CD4-positive, CD25-positive, alpha-beta regulatory T cell (primary cell): ENCODE data around the gene DDX10. TPM values are rescaled to one million over a fixed set of nuclear protein-coding genes. Genes with fewer than 3 reads are reported as not detected.
A peak's percentile ranks its signal among the peaks of the same experiment; 100 is the strongest.

Experiments
- ATAC-seq, 2 donors: fragments of 150-1000 bp; cut with Tn5 transposase; one replicate each; pipeline ENCODE4 v1.10.0; 2021; ENCODE audit warnings: low read depth in 2 of 2, moderate number of reproducible peaks in 2 of 2, moderate library complexity in 1 of 2
- DNase-seq, 3 donors: peaks; one replicate each; pipeline versions ENCODE4 v3.0.0 to v3.0.0-alpha.2; 2012 to 2022; ENCODE audit warnings: mixed read lengths in 1 of 3
- H3K27ac ChIP-seq: one replicate; pipeline ENCODE4 v1.7.0; 2013; ENCODE audit warnings: mild to moderate bottlenecking, low read length; ENCODE audit not compliant: insufficient read depth, poor library complexity, severe bottlenecking
- H3K27me3 ChIP-seq: one replicate; pipeline ENCODE4 v1.7.0; 2013; ENCODE audit warnings: low read length; ENCODE audit not compliant: control insufficient read depth, insufficient read depth
- H3K36me3 ChIP-seq: one replicate; pipeline ENCODE4 v1.7.0; 2013; ENCODE audit warnings: mild to moderate bottlenecking, low read length, moderate library complexity; ENCODE audit not compliant: control insufficient read depth, insufficient read depth
- H3K4me1 ChIP-seq: 2 replicates; pipeline ENCODE4 v1.7.0; 2013; ENCODE audit warnings: mild to moderate bottlenecking, low read length; ENCODE audit not compliant: insufficient read depth, control insufficient read depth, poor library complexity, severe bottlenecking
- H3K4me3 ChIP-seq: one replicate; pipeline ENCODE4 v1.7.0; 2013; ENCODE audit warnings: low read depth, mild to moderate bottlenecking, low read length, moderate library complexity
- H3K9me3 ChIP-seq, 2 experiments: 1 replicate in 1 of 2; 2 replicates in 1 of 2; pipeline ENCODE4 v1.7.0; 2013; ENCODE audit warnings: low read length in 2 of 2, mild to moderate bottlenecking in 1 of 2, moderate library complexity in 1 of 2; ENCODE audit not compliant: control insufficient read depth in 2 of 2
- H3K27ac Mint-ChIP-seq, 3 donors: one replicate each; pipeline ENCODE4 v1.8.0; 2020 to 2022; ENCODE audit warnings: mild to moderate bottlenecking in 3 of 3, mixed read lengths in 3 of 3, moderate library complexity in 2 of 3
- H3K27me3 Mint-ChIP-seq: one replicate; pipeline ENCODE4 v1.8.0; 2022; ENCODE audit warnings: mild to moderate bottlenecking, mixed read lengths
- H3K36me3 Mint-ChIP-seq: one replicate; pipeline ENCODE4 v1.8.0; 2020; ENCODE audit warnings: mixed read lengths
- H3K4me1 Mint-ChIP-seq, 4 donors: one replicate each; pipeline ENCODE4 v1.8.0; 2020 to 2022; ENCODE audit warnings: mixed read lengths in 4 of 4, mild to moderate bottlenecking in 1 of 4
- H3K4me3 Mint-ChIP-seq, 4 donors: one replicate each; pipeline ENCODE4 v1.8.0; 2020 to 2022; ENCODE audit warnings: mild to moderate bottlenecking in 4 of 4, mixed read lengths in 4 of 4, moderate library complexity in 3 of 4
- H3K9me3 Mint-ChIP-seq, 7 donors: one replicate each; pipeline ENCODE4 v1.8.0; 2020 to 2022; ENCODE audit warnings: mixed read lengths in 7 of 7, mild to moderate bottlenecking in 3 of 7, moderate library complexity in 2 of 7
- polyA plus RNA-seq, 4 donors: library from polyadenylated mRNA; unstranded; fragments of 300-500 nt; fragmentation: Illumina TruSeq; gene quantifications; one replicate each; pipeline ENCODE4 v1.2.3, GENCODE V29; 2021
- total RNA-seq: library from RNA; stranded (reverse); gene quantifications from one replicate; pipeline ENCODE4 v1.2.3, GENCODE V29; 2022

Gene DDX10
- total and polyA plus RNA-seq, 5 donors from 2014 or later, result 10.5 to 23.3 (median 14.0) TPM

- peaks cover 16% of the 10 kb centered on the region for H3K36me3 Mint-ChIP-seq
- H3K4me1 ChIP-seq, result no peaks in the 10 kb centered on the region
- H3K4me1 Mint-ChIP-seq, result peaks cover 0 to 6% (median under 1%) of the 10 kb centered on the region in 4 donors
- no peaks in the 10 kb centered on the region for H3K9me3 ChIP-seq
- H3K27me3 ChIP-seq, result no peaks in the 10 kb centered on the region
- DNase-seq (no peak), ATAC-seq (no peak)
- no peaks in the 10 kb centered on the region for H3K36me3 ChIP-seq
- H3K27ac Mint-ChIP-seq, result peak overlapping the region in 1 of 3 donors; percentile 4
- H3K27ac ChIP-seq, result no peak overlapping the region
- H3K4me3 ChIP-seq, result no peak overlapping the region
- H3K4me3 Mint-ChIP-seq, result no peak overlapping the region
- no peaks in the 10 kb centered on the region for H3K27me3 Mint-ChIP-seq
- H3K9me3 Mint-ChIP-seq, result peaks cover 0 to 4% (median 0%) of the 10 kb centered on the region in 7 donors
These were observed 269.4 kb downstream of the DDX10 start for GRCh38 chr11:108934289-108934688.

- H3K4me3 ChIP-seq, result no peak overlapping the region
- no peak overlapping the region for H3K27ac ChIP-seq
- Mint-ChIP-seq H3K27ac (peak overlapping the region in 1 of 3 donors; percentile 4), H3K4me3 (no peak overlapping the region), H3K9me3 (peaks cover 0 to 4% (median 0%) of the 10 kb centered on the region in 7 donors), H3K27me3 (no peaks in the 10 kb centered on the region), H3K4me1 (peaks cover 0 to 6% (median under 1%) of the 10 kb centered on the region in 4 donors), H3K36me3 (peaks cover 19% of the 10 kb centered on the region)
- H3K4me1 ChIP-seq, result no peaks in the 10 kb centered on the region
- DNase-seq (no peak), ATAC-seq (no peak)
- no peaks in the 10 kb centered on the region for H3K9me3 ChIP-seq
- no peaks in the 10 kb centered on the region for H3K27me3 ChIP-seq
- peaks cover under 1% of the 10 kb centered on the region for H3K36me3 ChIP-seq
These were observed 269.8 kb downstream of the DDX10 start for GRCh38 chr11:108934696-108935095.

- ATAC-seq, result no peak
- Mint-ChIP-seq H3K4me1 (peaks cover 0 to 3% (median 1%) of the 10 kb centered on the region in 4 donors), H3K27ac (no peak overlapping the region), H3K4me3 (no peak overlapping the region), H3K9me3 (peaks cover 0 to 4% (median 0%) of the 10 kb centered on the region in 7 donors), H3K27me3 (no peaks in the 10 kb centered on the region), H3K36me3 (peaks cover 37% of the 10 kb centered on the region)
- no peak overlapping the region for H3K4me3 ChIP-seq
- H3K27me3 ChIP-seq, result no peaks in the 10 kb centered on the region
- H3K4me1 ChIP-seq, result no peaks in the 10 kb centered on the region
- no peak overlapping the region for H3K27ac ChIP-seq
- H3K36me3 ChIP-seq, result peaks cover 14% of the 10 kb centered on the region
- no peaks in the 10 kb centered on the region for H3K9me3 ChIP-seq
- no peak for DNase-seq
These were observed 272.9 kb downstream of the DDX10 start for GRCh38 chr11:108937746-108938145.

- no peak for DNase-seq
- no peaks in the 10 kb centered on the region for H3K9me3 ChIP-seq
- no peaks in the 10 kb centered on the region for H3K27me3 Mint-ChIP-seq
- no peak for ATAC-seq
- H3K9me3 Mint-ChIP-seq, result peaks cover 0 to 4% (median 0%) of the 10 kb centered on the region in 7 donors
- H3K27ac ChIP-seq, result no peak overlapping the region
- H3K27ac Mint-ChIP-seq, result no peak overlapping the region
- no peak overlapping the region for H3K4me3 ChIP-seq
- peaks cover 37% of the 10 kb centered on the region for H3K36me3 Mint-ChIP-seq
- H3K27me3 ChIP-seq, result no peaks in the 10 kb centered on the region
- peaks cover 17% of the 10 kb centered on the region for H3K36me3 ChIP-seq
- H3K4me3 Mint-ChIP-seq, result no peak overlapping the region
- H3K4me1 ChIP-seq, result no peaks in the 10 kb centered on the region
- H3K4me1 Mint-ChIP-seq, result peaks cover 0 to 3% (median 0%) of the 10 kb centered on the region in 4 donors
These were observed 273.7 kb downstream of the DDX10 start for GRCh38 chr11:108938604-108939003.

GRCh38 chr11:108939135-108939534 lies 274.3 kb downstream of the DDX10 start:
- H3K27ac Mint-ChIP-seq, result no peak overlapping the region
- ATAC-seq (no peak), DNase-seq (no peak)
- Histone ChIP-seq H3K27me3 (no peaks in the 10 kb centered on the region), H3K36me3 (peaks cover 17% of the 10 kb centered on the region), H3K4me1 (no peaks in the 10 kb centered on the region), H3K4me3 (no peak overlapping the region), H3K27ac (no peak overlapping the region), H3K9me3 (no peaks in the 10 kb centered on the region)
- peaks cover 0 to 3% (median 0%) of the 10 kb centered on the region in 4 donors for H3K4me1 Mint-ChIP-seq
- no peaks in the 10 kb centered on the region for H3K27me3 Mint-ChIP-seq
- peaks cover 32% of the 10 kb centered on the region for H3K36me3 Mint-ChIP-seq
- no peak overlapping the region for H3K4me3 Mint-ChIP-seq
- H3K9me3 Mint-ChIP-seq, result peaks cover 0 to 1% (median 0%) of the 10 kb centered on the region in 7 donors

GRCh38 chr11:108943853-108944252 lies 279.0 kb downstream of the DDX10 start:
- no peak overlapping the region for H3K4me3 ChIP-seq
- H3K36me3 Mint-ChIP-seq, result peaks cover 46% of the 10 kb centered on the region
- no peak overlapping the region for H3K27ac ChIP-seq
- peaks cover 17% of the 10 kb centered on the region for H3K36me3 ChIP-seq
- peaks cover 0 to 6% (median 0%) of the 10 kb centered on the region in 7 donors for H3K9me3 Mint-ChIP-seq
- no peaks in the 10 kb centered on the region for H3K27me3 Mint-ChIP-seq
- H3K4me3 Mint-ChIP-seq, result no peak overlapping the region
- H3K27me3 ChIP-seq, result no peaks in the 10 kb centered on the region
- no peak for ATAC-seq
- H3K27ac Mint-ChIP-seq, result no peak overlapping the region
- H3K4me1 ChIP-seq, result no peaks in the 10 kb centered on the region
- H3K4me1 Mint-ChIP-seq, result peaks cover 0 to 1% (median 0%) of the 10 kb centered on the region in 4 donors
- no peak for DNase-seq
- no peaks in the 10 kb centered on the region for H3K9me3 ChIP-seq

- H3K27me3 Mint-ChIP-seq, result no peaks in the 10 kb centered on the region
- H3K9me3 ChIP-seq, result no peaks in the 10 kb centered on the region
- H3K4me3 Mint-ChIP-seq, result no peak overlapping the region
- H3K36me3 ChIP-seq, result peaks cover 17% of the 10 kb centered on the region
- H3K9me3 Mint-ChIP-seq, result peaks cover 0 to 7% (median 4%) of the 10 kb centered on the region in 7 donors
- ATAC-seq, result no peak
- H3K36me3 Mint-ChIP-seq, result peaks cover 48% of the 10 kb centered on the region
- H3K27ac Mint-ChIP-seq, result no peak overlapping the region
- H3K4me1 Mint-ChIP-seq, result peaks cover 0 to 1% (median 0%) of the 10 kb centered on the region in 4 donors
- H3K27ac ChIP-seq, result no peak overlapping the region
- H3K4me1 ChIP-seq, result no peaks in the 10 kb centered on the region
- H3K27me3 ChIP-seq, result no peaks in the 10 kb centered on the region
- no peak for DNase-seq
- no peak overlapping the region for H3K4me3 ChIP-seq
These were observed 279.8 kb downstream of the DDX10 start for GRCh38 chr11:108944471-108945178.

- ATAC-seq (no peak), DNase-seq (no peak)
- H3K4me1 Mint-ChIP-seq, result peaks cover 0 to 1% (median 0%) of the 10 kb centered on the region in 4 donors
- no peak overlapping the region for H3K4me3 ChIP-seq
- H3K36me3 Mint-ChIP-seq, result peaks cover 41% of the 10 kb centered on the region
- no peak overlapping the region for H3K27ac ChIP-seq
- no peaks in the 10 kb centered on the region for H3K27me3 ChIP-seq
- no peak overlapping the region for H3K4me3 Mint-ChIP-seq
- no peaks in the 10 kb centered on the region for H3K4me1 ChIP-seq
- H3K36me3 ChIP-seq, result peaks cover 9% of the 10 kb centered on the region
- H3K27me3 Mint-ChIP-seq, result no peaks in the 10 kb centered on the region
- H3K27ac Mint-ChIP-seq, result no peak overlapping the region
- peaks cover 0 to 8% (median 6%) of the 10 kb centered on the region in 7 donors for H3K9me3 Mint-ChIP-seq
- H3K9me3 ChIP-seq, result no peaks in the 10 kb centered on the region
These were observed 280.5 kb downstream of the DDX10 start for GRCh38 chr11:108945341-108945740.
